Prostate gland (tissue), 2 donors: Measurements from ENCODE around the gene EZH1.

Source experiments
- CTCF ChIP-seq, 4 experiments: fragments of 200-600 bp in 2 of 4; fragments of 450-650 bp in 2 of 4; sonication (generic) in 2 of 4; IDR thresholded peaks; 1 replicate in 3 of 4; 2 replicates in 1 of 4; pipeline ENCODE4 v1.5.1; 2016 to 2019; ENCODE audit warnings: antibody characterized with exemption in 4 of 4, mild to moderate bottlenecking in 2 of 4, moderate library complexity in 2 of 4
- POLR2A ChIP-seq: fragments of 450-650 bp; IDR thresholded peaks from one replicate; pipeline ENCODE4 v1.6.1; 2016; ENCODE audit warnings: antibody characterized with exemption, mild to moderate bottlenecking

- TF ChIP-seq CTCF (IDR thresholded peaks at IDR 0.05) (no peak), POLR2A (no peak)
These were observed 33.7 kb upstream of the EZH1 start for GRCh38 chr17:42778570-42778969.
